A673 (cell line): ENCODE measurements around the gene RELN. TPM values are rescaled to one million over a fixed set of nuclear protein-coding genes. Genes with fewer than 3 reads are reported as not detected.

Experiments
- BruUV-seq: library from RNA; stranded (reverse); fragments of 400-500 nt; replicated peaks from 2 replicates; lab custom pipeline; 2021; lab: Mats Ljungman, UMichigan
- CTCF ChIA-PET: fragments of 300-600 bp; sonication (Branson Sonifier 250); formaldehyde crosslinking; loops from one replicate; lab custom pipeline; 2022; ENCODE audit warnings: antibody characterized with exemption; lab: Charles Lee
- POLR2A ChIA-PET: fragments of 300-600 bp; sonication (Branson Sonifier 250); formaldehyde crosslinking; loops from one replicate; lab custom pipeline; 2022; ENCODE audit warnings: antibody characterized with exemption; ENCODE audit not compliant: low non-redundant PET; lab: Charles Lee
- DNase-seq: peaks from one replicate; pipeline ENCODE4 v3.0.0-alpha.2; 2015; ENCODE audit warnings: low spot score
- H3K27ac ChIP-seq: fragments of 200-600 bp; sonication (generic); 2 replicates; pipeline ENCODE4 v1.5.1; 2016; ENCODE audit warnings: mixed run types, low read depth, mild to moderate bottlenecking, mixed read lengths, antibody characterized with exemption, low read length; ENCODE audit not compliant: poor library complexity, severe bottlenecking
- H3K27me3 ChIP-seq: fragments of 200-600 bp; sonication (generic); replicated peaks from 2 replicates; pipeline ENCODE4 v1.6.1; 2017; ENCODE audit warnings: mixed run types, low read depth, mild to moderate bottlenecking, mixed read lengths, antibody characterized with exemption, low read length; ENCODE audit not compliant: insufficient read depth, poor library complexity
- H3K36me3 ChIP-seq: fragments of 200-600 bp; sonication (generic); 2 replicates; pipeline ENCODE4 v1.6.1; 2016; ENCODE audit warnings: mixed run types, mild to moderate bottlenecking, mixed read lengths, antibody characterized with exemption, low read length; ENCODE audit not compliant: insufficient read depth, poor library complexity, severe bottlenecking
- H3K4me1 ChIP-seq: fragments of 200-600 bp; sonication (generic); 2 replicates; pipeline ENCODE4 v1.6.1; 2017; ENCODE audit warnings: mixed run types, mild to moderate bottlenecking, mixed read lengths, antibody characterized with exemption, low read length; ENCODE audit not compliant: insufficient read depth, poor library complexity, severe bottlenecking
- H3K4me3 ChIP-seq: fragments of 200-600 bp; sonication (generic); 2 replicates; pipeline ENCODE4 v1.5.1; 2016; ENCODE audit warnings: low read depth, mixed run types, mild to moderate bottlenecking, mixed read lengths, low read length; ENCODE audit not compliant: poor library complexity, severe bottlenecking
- H3K9me3 ChIP-seq: fragments of 200-600 bp; sonication (generic); 2 replicates; pipeline ENCODE4 v1.6.1; 2016; ENCODE audit warnings: mixed run types, low read depth, mild to moderate bottlenecking, mixed read lengths, antibody characterized with exemption, low read length; ENCODE audit not compliant: poor library complexity, severe bottlenecking
- CTCF ChIP-seq: fragments of 300-800, 200-600 bp; sonication (generic); conservative IDR thresholded peaks from 2 replicates; pipeline ENCODE4 v1.5.1; 2017; ENCODE audit warnings: low read depth, mild to moderate bottlenecking, antibody characterized with exemption, low read length, moderate library complexity, mixed read lengths
- EZH2 ChIP-seq: fragments of 200-600 bp; sonication (generic); IDR thresholded peaks from 2 replicates; pipeline ENCODE4 v1.6.1; 2017; ENCODE audit warnings: borderline replicate concordance, low read depth, mild to moderate bottlenecking, mixed read lengths, antibody characterized with exemption, low read length; ENCODE audit not compliant: poor library complexity, severe bottlenecking
- intact Hi-C: fragments of 100-400 bp; cut with micrococcal nuclease; formaldehyde crosslinking; loops from one replicate; pipeline ENCODE4 v1.10.0; 2022; ENCODE audit not compliant: unreplicated experiment
- total RNA-seq: library from RNA; stranded (reverse); gene quantifications from 2 replicates; pipeline ENCODE4 v1.2.3, GENCODE V29; 2021

The RELN gene
- total RNA-seq, 1 experiment from 2014 or later = not detected

DNA sequence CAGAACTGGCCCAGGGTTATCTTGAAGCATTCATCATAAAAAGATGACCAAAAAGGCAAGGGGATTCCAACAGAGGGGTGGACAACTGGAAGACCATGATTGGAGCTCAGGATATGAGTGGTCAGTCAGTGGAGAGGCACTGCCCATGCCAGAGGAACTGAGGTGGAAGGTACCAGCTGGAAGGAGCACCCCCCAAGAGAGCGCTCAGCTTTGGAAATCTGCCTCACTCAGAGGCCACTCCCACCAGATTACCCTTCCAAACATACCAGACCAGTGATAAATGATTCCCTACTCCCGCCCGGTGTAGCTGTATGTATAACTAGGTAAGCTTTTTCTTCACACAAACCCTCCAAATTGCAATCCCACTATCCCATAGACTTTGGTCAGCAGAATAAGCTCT lies 286.5 kb downstream of the RELN start:
- no peak overlapping the region for H3K27ac ChIP-seq
- H3K9me3 ChIP-seq = no peaks in the 10 kb centered on the region
- TF ChIP-seq EZH2 (no peak), CTCF (no peak)
- DNase-seq = no peak
- no peak overlapping the region for H3K4me3 ChIP-seq
- peaks cover 82% of the 10 kb centered on the region for H3K27me3 ChIP-seq
- intact Hi-C loops = no loop called here
- ChIA-PET POLR2A (no interaction called here), CTCF (no interaction called here)
- BruUV-seq = no TSS peak
- H3K4me1 ChIP-seq = no peaks in the 10 kb centered on the region
- no peaks in the 10 kb centered on the region for H3K36me3 ChIP-seq

- ChIA-PET POLR2A (no interaction called here), CTCF (no interaction called here)
- no peak for TF ChIP-seq CTCF
- no peak for TF ChIP-seq EZH2
- no peaks in the 10 kb centered on the region for H3K36me3 ChIP-seq
- BruUV-seq = no TSS peak
- H3K4me1 ChIP-seq = no peaks in the 10 kb centered on the region
- H3K27ac ChIP-seq = no peak overlapping the region
- H3K27me3 ChIP-seq = peaks cover 87% of the 10 kb centered on the region
- H3K9me3 ChIP-seq = no peaks in the 10 kb centered on the region
- no peak overlapping the region for H3K4me3 ChIP-seq
- DNase-seq = no peak
- intact Hi-C loops = no loop called here
Measured at GRCh38 chr7:103702454-103702853, 287.0 kb downstream of the RELN start.

DNA sequence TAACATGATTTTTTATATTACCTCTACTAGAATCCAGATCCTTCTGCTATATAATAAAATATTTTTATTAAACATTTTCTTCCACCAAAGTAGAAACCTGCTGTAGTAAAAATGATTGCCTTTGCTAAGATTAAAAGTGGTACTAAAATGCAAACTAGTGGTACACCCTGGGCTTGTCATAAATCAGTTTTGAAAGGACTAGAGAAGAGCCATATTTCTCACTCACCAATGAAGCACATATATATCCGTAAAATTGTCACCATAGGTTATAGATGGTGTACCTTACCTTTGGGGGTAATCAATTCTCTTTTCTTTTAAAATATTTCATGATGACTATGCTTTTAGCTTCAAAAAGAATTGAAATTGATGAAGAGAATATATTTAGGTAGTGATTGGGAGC lies 290.4 kb downstream of the RELN start:
- H3K9me3 ChIP-seq = no peaks in the 10 kb centered on the region
- no peak for DNase-seq
- H3K36me3 ChIP-seq = no peaks in the 10 kb centered on the region
- no peaks in the 10 kb centered on the region for H3K4me1 ChIP-seq
- H3K27ac ChIP-seq = no peak overlapping the region
- CTCF ChIA-PET = no interaction called here
- BruUV-seq = no TSS peak
- no peak for TF ChIP-seq EZH2
- no peak for TF ChIP-seq CTCF
- H3K4me3 ChIP-seq = no peak overlapping the region
- POLR2A ChIA-PET = no interaction called here
- intact Hi-C loops = no loop called here
- H3K27me3 ChIP-seq = peaks cover 62% of the 10 kb centered on the region
